Stimulated activated CD8-positive, alpha-beta memory T cell treated with anti-CD3 and anti-CD28 coated beads, Interleukin-2, amount 100 ng/mL, for 1 hour (primary cell): ENCODE measurements around the gene MEMO1.
"Not testable (repeated sequence)": the region's sequence is repeated elsewhere in the genome, so short reads cannot be mapped to it uniquely, and the experiment has no call there.

Experiments used
- DNase-seq, 2 donors: peaks; one replicate each; pipeline ENCODE4 v3.0.0-alpha.2; 2020; ENCODE audit warnings: low read depth in 2 of 2

The MEMO1 gene

GRCh38 chr2:31957354-31958139, 53.3 kb downstream of the MEMO1 start:
- DNase-seq, result no peak

DNA sequence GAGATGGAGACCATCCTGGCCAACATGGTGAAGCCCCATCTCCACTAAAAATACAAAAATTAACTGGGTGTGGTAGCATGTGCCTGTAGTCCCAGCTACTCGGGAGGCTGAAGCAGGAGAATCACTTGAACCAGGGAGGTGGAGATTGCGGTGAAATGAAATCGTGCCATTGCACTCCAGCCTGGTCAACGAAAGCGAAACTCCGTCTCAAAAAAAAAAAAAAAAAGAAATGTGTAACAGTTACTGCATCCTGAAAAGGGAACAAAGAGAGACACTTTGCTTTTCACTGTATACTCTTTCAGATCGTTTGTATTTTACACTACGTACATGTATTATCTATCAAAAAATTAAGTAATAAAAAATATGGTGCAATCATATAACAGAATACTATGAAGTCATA, 53.9 kb downstream of the MEMO1 start:
- not testable (repeated sequence) for DNase-seq

GRCh38 chr2:31956312-31956711, 54.5 kb downstream of the MEMO1 start:
- DNase-seq, result no peak

GRCh38 chr2:31953095-31953494, 57.7 kb downstream of the MEMO1 start:
- not testable (repeated sequence) for DNase-seq

GRCh38 chr2:31950946-31951562, 59.8 kb downstream of the MEMO1 start:
- DNase-seq, result no peak

GRCh38 chr2:31947871-31948270, 62.9 kb downstream of the MEMO1 start:
- DNase-seq, result no peak

GRCh38 chr2:31946838-31947237, 64.0 kb downstream of the MEMO1 start:
- no peak for DNase-seq

DNA sequence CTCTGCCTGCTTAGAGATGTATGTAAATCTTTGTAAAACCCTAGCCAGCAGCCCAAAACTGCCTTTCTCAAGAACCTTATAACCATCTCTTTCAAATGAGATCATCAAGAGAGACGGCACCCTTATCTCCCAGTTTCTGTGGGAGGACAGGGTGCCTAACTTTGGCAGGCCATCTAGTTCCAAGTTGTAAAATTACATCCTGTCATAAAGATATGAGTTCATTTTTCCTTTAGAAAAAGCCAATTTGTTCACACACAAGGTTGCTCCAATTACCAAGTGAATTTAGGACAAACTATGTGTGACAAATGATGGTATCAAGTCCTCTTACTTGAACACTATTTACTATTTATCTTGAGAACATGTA, 65.3 kb downstream of the MEMO1 start:
- no peak for DNase-seq

DNA sequence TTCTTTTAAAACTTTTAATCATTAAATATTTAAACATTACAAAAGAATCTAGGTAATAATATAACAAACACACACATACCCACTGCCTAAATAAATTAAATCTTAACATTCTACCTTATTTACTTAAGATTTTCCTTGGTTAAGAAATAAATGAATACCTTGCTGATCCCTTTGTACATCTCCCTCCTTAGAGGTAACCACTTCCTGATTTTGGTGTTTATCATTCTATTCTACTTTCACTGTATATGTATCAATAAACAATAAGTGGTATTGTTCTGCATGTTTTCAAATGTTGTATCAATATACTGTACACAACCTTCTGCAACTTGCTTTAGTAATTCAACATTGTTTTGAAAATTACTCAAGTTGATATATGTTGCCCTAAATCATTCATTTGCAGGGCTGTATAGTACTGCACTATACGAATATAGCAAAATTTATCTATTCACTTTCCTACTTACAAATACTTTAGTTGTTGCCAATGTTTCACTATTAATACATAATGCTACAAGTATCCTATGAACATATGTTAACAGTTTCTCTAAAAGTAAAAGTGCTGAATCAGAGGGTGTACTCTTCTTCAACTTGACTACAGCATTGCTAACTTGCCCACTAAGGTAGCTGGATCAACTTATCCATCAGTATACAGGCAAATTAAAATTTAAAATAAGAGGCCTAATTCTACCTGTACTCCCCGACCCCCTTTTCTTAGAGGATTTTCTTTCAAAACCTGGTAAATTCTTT, 65.8 kb downstream of the MEMO1 start:
- no peak for DNase-seq

- DNase-seq, result no peak
Observed at GRCh38 chr2:31943636-31944225, 67.1 kb downstream of the MEMO1 start.

GRCh38 chr2:31940920-31941319, 69.9 kb downstream of the MEMO1 start:
- no peak for DNase-seq

DNA sequence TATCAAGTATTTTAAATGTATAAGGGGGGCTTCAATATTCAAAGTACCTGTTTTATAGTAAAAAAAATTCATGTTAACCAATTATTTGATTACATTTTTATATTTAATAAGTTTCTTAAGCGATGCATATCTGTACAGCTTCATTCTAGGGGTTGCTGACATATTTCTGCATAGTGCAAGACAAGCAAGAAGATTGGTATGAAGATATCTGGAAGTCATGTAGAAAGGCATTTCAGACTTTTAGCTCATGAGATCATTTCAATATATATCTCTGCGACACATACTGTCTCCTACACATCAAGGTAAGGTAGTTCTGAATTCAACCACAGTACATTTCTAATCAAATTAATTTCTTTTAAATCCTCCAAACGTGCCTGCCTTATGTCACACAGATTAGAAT, 73.1 kb downstream of the MEMO1 start:
- DNase-seq, result no peak

DNA sequence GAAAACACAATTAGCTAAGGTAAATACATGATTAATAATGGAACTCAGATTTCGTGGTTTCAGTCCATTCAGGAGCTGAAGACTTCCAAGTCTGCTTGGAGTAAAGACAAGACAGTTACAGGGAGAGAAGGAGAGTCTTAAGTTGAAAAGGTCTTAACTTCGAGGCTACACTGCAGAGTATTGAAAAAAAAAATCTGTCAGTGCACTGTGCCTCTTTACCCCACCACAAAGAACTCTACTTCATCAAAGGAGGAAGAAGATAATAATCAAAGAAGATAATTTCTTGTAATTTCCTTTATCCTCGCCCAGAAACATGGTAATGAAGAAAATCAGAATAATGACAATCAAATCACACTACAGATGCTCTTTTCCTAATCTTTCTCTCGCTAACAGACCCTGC, 75.4 kb downstream of the MEMO1 start:
- no peak for DNase-seq

DNA sequence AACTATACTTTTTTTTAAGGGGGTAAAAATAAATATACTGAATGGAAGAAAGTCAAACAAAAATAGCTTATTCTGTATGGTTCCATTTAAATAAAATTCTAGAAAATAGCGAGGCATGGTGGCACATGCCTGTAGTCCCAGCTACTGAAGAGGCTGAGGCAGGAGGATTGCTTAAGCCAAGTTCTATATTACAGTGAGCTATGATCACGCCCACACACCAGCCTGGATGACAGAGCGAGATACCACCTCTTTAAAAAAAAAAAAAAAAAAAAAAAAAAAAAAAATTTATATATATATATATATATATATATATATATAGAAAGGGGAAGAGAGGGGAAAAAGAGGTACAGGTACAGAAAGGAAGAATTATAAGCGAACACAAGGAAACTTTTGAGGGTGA, 77.7 kb downstream of the MEMO1 start:
- DNase-seq, result no peak

GRCh38 chr2:31932589-31932988, 78.2 kb downstream of the MEMO1 start:
- no peak for DNase-seq

- DNase-seq, result no peak
Observed at GRCh38 chr2:31931916-31932315, 78.9 kb downstream of the MEMO1 start.

GRCh38 chr2:31925517-31925916, 85.3 kb downstream of the MEMO1 start:
- DNase-seq, result no peak

- DNase-seq, result no peak
Observed at GRCh38 chr2:31923662-31924061, 87.1 kb downstream of the MEMO1 start.

- no peak for DNase-seq
Observed at GRCh38 chr2:31922542-31923408, 88.0 kb downstream of the MEMO1 start.

- DNase-seq, result no peak
Observed at GRCh38 chr2:31920962-31921361, 89.8 kb downstream of the MEMO1 start.

DNA sequence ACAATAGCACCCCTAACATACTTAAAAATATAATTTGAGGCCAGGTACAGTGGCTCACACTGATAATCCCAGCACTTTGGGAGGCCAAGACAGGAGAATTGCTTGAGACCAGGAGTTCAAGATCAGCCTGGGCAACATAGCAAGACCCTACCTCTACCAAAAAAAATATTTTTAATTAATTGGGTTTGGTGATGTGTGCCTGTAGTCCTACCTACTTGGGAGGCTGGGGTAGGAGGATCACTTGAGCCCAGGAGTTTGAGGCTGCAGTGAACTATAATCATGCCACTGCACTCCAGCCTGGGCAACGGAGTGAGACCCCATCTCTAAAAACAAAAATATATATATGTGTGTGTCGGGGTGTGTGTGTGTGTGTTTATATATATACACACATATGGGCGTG, 91.3 kb downstream of the MEMO1 start:
- no peak for DNase-seq

GRCh38 chr2:31909661-31910060, 101.1 kb downstream of the MEMO1 start:
- DNase-seq, result no peak
